Measurements from ENCODE around the gene HTR3E. TPM values are rescaled to one million over a fixed set of nuclear protein-coding genes. Genes with fewer than 3 reads are reported as not detected.
"Not testable (repeated sequence)": the region's sequence is repeated elsewhere in the genome, so short reads cannot be mapped to it uniquely, and the experiment has no call there.

Gene HTR3E
- not detected for total RNA-seq

- Mint-ChIP-seq H3K9me3 (peaks cover 13% of the 10 kb centered on the region), H3K4me3 (no peak within 1 kb of the TSS), H3K36me3 (peaks cover 5% of the 10 kb centered on the region), H3K27ac (no peak within 1 kb of the TSS), H3K27me3 (peaks cover 7% of the 10 kb centered on the region), H3K4me1 (ENCODE audit: low read depth) (no peaks in the 10 kb centered on the region)
- POLR2A ChIA-PET, result no interaction called here
- intact Hi-C loops (cut with micrococcal nuclease), result no loop called here
- CTCF ChIA-PET, result no interaction called here
- DNase-seq, result no peak
Measured at GRCh38 chr3:184096811-184097383, at the start of gene HTR3E. TSS of gene HTR3E (plus strand) at chr3:184097064. CDS start at chr3:184097530, 466 bp downstream.

- H3K27me3 Mint-ChIP-seq, result peaks cover 3% of the 10 kb centered on the region
- H3K36me3 Mint-ChIP-seq, result no peaks in the 10 kb centered on the region
- H3K4me3 Mint-ChIP-seq, result no peak overlapping the region
- CTCF ChIA-PET, result interaction anchor here (0.6 kb wide), 1 partner anchor 180 kb away, joined by 3 read pairs; no protein-coding TSS in a partner anchor
- H3K27ac Mint-ChIP-seq, result no peak overlapping the region
- no peaks in the 10 kb centered on the region for H3K9me3 Mint-ChIP-seq
- POLR2A ChIA-PET, result no interaction called here
- intact Hi-C loops (cut with micrococcal nuclease), result no loop called here
- DNase-seq, result no peak
- no peaks in the 10 kb centered on the region for H3K4me1 Mint-ChIP-seq (ENCODE audit: low read depth)
Measured at GRCh38 chr3:184050217-184050847, 46.5 kb upstream of the HTR3E start.

GRCh38 chr3:184052767-184053166 is 44.1 kb upstream of the HTR3E start, which contains the start of gene HTR3C:
TSS of gene HTR3C (plus strand) at chr3:184053047. CDS start at chr3:184053081, 34 bp downstream.
- peaks cover 6% of the 10 kb centered on the region for H3K27me3 Mint-ChIP-seq
- intact Hi-C loops (cut with micrococcal nuclease), result no loop called here
- no peak within 1 kb of the TSS for H3K27ac Mint-ChIP-seq
- ChIA-PET POLR2A (no interaction called here), CTCF (no interaction called here)
- DNase-seq, result no peak
- no peak within 1 kb of the TSS for H3K4me3 Mint-ChIP-seq
- H3K36me3 Mint-ChIP-seq, result no peaks in the 10 kb centered on the region
- H3K9me3 Mint-ChIP-seq, result no peaks in the 10 kb centered on the region
- no peaks in the 10 kb centered on the region for H3K4me1 Mint-ChIP-seq (ENCODE audit: low read depth)

GRCh38 chr3:184058029-184058428 is 38.8 kb upstream of the HTR3E start:
- ChIA-PET CTCF (interaction anchor here (1.1 kb wide), 1 partner anchor 40 kb away, joined by 4 read pairs; the partner anchor contains the start of gene ABCC5), POLR2A (no interaction called here)
- intact Hi-C loops (cut with micrococcal nuclease), result no loop called here
- Mint-ChIP-seq H3K4me3 (no peak overlapping the region), H3K36me3 (no peaks in the 10 kb centered on the region), H3K9me3 (no peaks in the 10 kb centered on the region), H3K4me1 (ENCODE audit: low read depth) (no peaks in the 10 kb centered on the region), H3K27me3 (peaks cover 3% of the 10 kb centered on the region), H3K27ac (no peak overlapping the region)
- DNase-seq, result no peak

- intact Hi-C loops (cut with micrococcal nuclease), result no loop called here
- H3K27me3 Mint-ChIP-seq, result peaks cover 3% of the 10 kb centered on the region
- H3K36me3 Mint-ChIP-seq, result no peaks in the 10 kb centered on the region
- no peaks in the 10 kb centered on the region for H3K9me3 Mint-ChIP-seq
- ChIA-PET CTCF (no interaction called here), POLR2A (no interaction called here)
- no peak overlapping the region for H3K4me3 Mint-ChIP-seq
- no peak for DNase-seq
- H3K27ac Mint-ChIP-seq, result no peak overlapping the region
- no peaks in the 10 kb centered on the region for H3K4me1 Mint-ChIP-seq (ENCODE audit: low read depth)
Measured at GRCh38 chr3:184059424-184059823, 37.4 kb upstream of the HTR3E start.

- H3K27ac Mint-ChIP-seq, result no peak overlapping the region
- DNase-seq, result no peak
- intact Hi-C loops (cut with micrococcal nuclease), result no loop called here
- H3K4me3 Mint-ChIP-seq, result no peak overlapping the region
- no peaks in the 10 kb centered on the region for H3K9me3 Mint-ChIP-seq
- ChIA-PET CTCF (no interaction called here), POLR2A (no interaction called here)
- H3K36me3 Mint-ChIP-seq, result no peaks in the 10 kb centered on the region
- no peaks in the 10 kb centered on the region for H3K27me3 Mint-ChIP-seq
- H3K4me1 Mint-ChIP-seq (ENCODE audit: low read depth), result no peaks in the 10 kb centered on the region
Measured at GRCh38 chr3:184062637-184063036, 34.2 kb upstream of the HTR3E start.

- ChIA-PET CTCF (no interaction called here), POLR2A (no interaction called here)
- no peaks in the 10 kb centered on the region for H3K36me3 Mint-ChIP-seq
- intact Hi-C loops (cut with micrococcal nuclease), result no loop called here
- H3K27ac Mint-ChIP-seq, result no peak overlapping the region
- no peak overlapping the region for H3K4me3 Mint-ChIP-seq
- H3K27me3 Mint-ChIP-seq, result peaks cover 5% of the 10 kb centered on the region
- no peak for DNase-seq
- H3K9me3 Mint-ChIP-seq, result peaks cover 5% of the 10 kb centered on the region
- no peaks in the 10 kb centered on the region for H3K4me1 Mint-ChIP-seq (ENCODE audit: low read depth)
Measured at GRCh38 chr3:184066211-184066610, 30.7 kb upstream of the HTR3E start.

- intact Hi-C loops (cut with micrococcal nuclease), result no loop called here
- H3K4me3 Mint-ChIP-seq, result no peak overlapping the region
- no peak for DNase-seq
- H3K9me3 Mint-ChIP-seq, result peaks cover 6% of the 10 kb centered on the region
- H3K27me3 Mint-ChIP-seq, result peaks cover 6% of the 10 kb centered on the region
- H3K4me1 Mint-ChIP-seq (ENCODE audit: low read depth), result no peaks in the 10 kb centered on the region
- ChIA-PET CTCF (no interaction called here), POLR2A (no interaction called here)
- no peaks in the 10 kb centered on the region for H3K36me3 Mint-ChIP-seq
- no peak overlapping the region for H3K27ac Mint-ChIP-seq
Measured at GRCh38 chr3:184067573-184068055, 29.2 kb upstream of the HTR3E start.

- CTCF ChIA-PET, result no interaction called here
- Mint-ChIP-seq H3K4me1 (ENCODE audit: low read depth) (no peaks in the 10 kb centered on the region), H3K27ac (no peak overlapping the region), H3K9me3 (peaks cover 6% of the 10 kb centered on the region), H3K36me3 (no peaks in the 10 kb centered on the region), H3K4me3 (no peak overlapping the region), H3K27me3 (peaks cover 6% of the 10 kb centered on the region)
- POLR2A ChIA-PET, result no interaction called here
- no peak for DNase-seq
- intact Hi-C loops (cut with micrococcal nuclease), result no loop called here
Measured at GRCh38 chr3:184068344-184068743, 28.5 kb upstream of the HTR3E start.

GRCh38 chr3:184071142-184071541 is 25.7 kb upstream of the HTR3E start:
- H3K36me3 Mint-ChIP-seq; intact Hi-C loops (cut with micrococcal nuclease); H3K4me3 Mint-ChIP-seq; H3K27me3 Mint-ChIP-seq; H3K27ac Mint-ChIP-seq; POLR2A ChIA-PET; DNase-seq; H3K9me3 Mint-ChIP-seq; CTCF ChIA-PET; H3K4me1 Mint-ChIP-seq (ENCODE audit: low read depth): not testable (repeated sequence)

- intact Hi-C loops (cut with micrococcal nuclease), result no loop called here
- peaks cover 8% of the 10 kb centered on the region for H3K27me3 Mint-ChIP-seq
- CTCF ChIA-PET, result no interaction called here
Measured at GRCh38 chr3:184073621-184074020, 23.2 kb upstream of the HTR3E start.

GRCh38 chr3:184075901-184076300 is 21.0 kb upstream of the HTR3E start:
- H3K36me3 Mint-ChIP-seq, result no peaks in the 10 kb centered on the region
- intact Hi-C loops (cut with micrococcal nuclease), result no loop called here
- H3K4me1 Mint-ChIP-seq (ENCODE audit: low read depth), result no peaks in the 10 kb centered on the region
- H3K9me3 Mint-ChIP-seq, result peaks cover 3% of the 10 kb centered on the region
- peaks cover 5% of the 10 kb centered on the region for H3K27me3 Mint-ChIP-seq
- H3K27ac Mint-ChIP-seq, result no peak overlapping the region
- no peak for DNase-seq
- POLR2A ChIA-PET, result no interaction called here
- CTCF ChIA-PET, result no interaction called here
- H3K4me3 Mint-ChIP-seq, result no peak overlapping the region

More at GRCh38 chr3:184073621-184074020, 23.2 kb upstream of the HTR3E start:
- Mint-ChIP-seq H3K4me1 (ENCODE audit: low read depth) (no peaks in the 10 kb centered on the region), H3K36me3 (no peaks in the 10 kb centered on the region), H3K9me3 (peaks cover 6% of the 10 kb centered on the region), H3K27ac (no peak overlapping the region), H3K4me3 (no peak overlapping the region)
- DNase-seq, result no peak
- POLR2A ChIA-PET, result no interaction called here

GRCh38 chr3:184077881-184078280 is 19.0 kb upstream of the HTR3E start:
- Mint-ChIP-seq H3K36me3 (no peaks in the 10 kb centered on the region), H3K9me3 (no peaks in the 10 kb centered on the region), H3K27ac (no peak overlapping the region), H3K4me3 (no peak overlapping the region), H3K4me1 (ENCODE audit: low read depth) (no peaks in the 10 kb centered on the region), H3K27me3 (peaks cover 2% of the 10 kb centered on the region)
- ChIA-PET POLR2A (no interaction called here), CTCF (no interaction called here)
- DNase-seq, result no peak
- intact Hi-C loops (cut with micrococcal nuclease), result no loop called here

All from activated CD4-positive, alpha-beta memory T cell treated with anti-CD3 and anti-CD28 coated beads for 36 hours (primary cell).